NOMO-1 treated with dmso at 0.1 percent for 144 hours (cell line): ENCODE measurements around the gene GALNT18.

Experiments
- DNase-seq: peaks from one replicate; lab custom pipeline; 2025; ENCODE audit not compliant: unreplicated experiment; lab: John Stamatoyannopoulos, UW

GALNT18 gene

GRCh38 chr11:11621573-11622339 lies at the start of gene GALNT18:
GALNT18 (minus strand) TSS chr11:11622005.
- DNase-seq: peak; percentile 82

- DNase-seq: no peak
Observed at GRCh38 chr11:11670574-11670973, 48.8 kb upstream of the GALNT18 start.

- no peak for DNase-seq
Observed at GRCh38 chr11:11669233-11669846, 47.5 kb upstream of the GALNT18 start.

- DNase-seq: no peak
Observed at GRCh38 chr11:11668781-11669180, 47.0 kb upstream of the GALNT18 start.

GRCh38 chr11:11668274-11668673 lies 46.5 kb upstream of the GALNT18 start:
- DNase-seq: no peak

GRCh38 chr11:11667056-11667455 lies 45.3 kb upstream of the GALNT18 start:
- DNase-seq: no peak

- no peak for DNase-seq
Observed at GRCh38 chr11:11665407-11665806, 43.6 kb upstream of the GALNT18 start.

GRCh38 chr11:11663907-11664306 lies 42.1 kb upstream of the GALNT18 start:
- no peak for DNase-seq

- DNase-seq: no peak
Observed at GRCh38 chr11:11662578-11662977, 40.8 kb upstream of the GALNT18 start.

- DNase-seq: no peak
Observed at GRCh38 chr11:11661326-11662040, 39.7 kb upstream of the GALNT18 start.

- DNase-seq: no peak
Observed at GRCh38 chr11:11660363-11660740, 38.5 kb upstream of the GALNT18 start.

GRCh38 chr11:11659567-11660362 lies 38.0 kb upstream of the GALNT18 start:
- DNase-seq: no peak

- no peak for DNase-seq
Observed at GRCh38 chr11:11657218-11657955, 35.6 kb upstream of the GALNT18 start.

GRCh38 chr11:11641581-11641980 lies 19.8 kb upstream of the GALNT18 start:
- DNase-seq: no peak

- DNase-seq: no peak
Observed at GRCh38 chr11:11640996-11641395, 19.2 kb upstream of the GALNT18 start.

GRCh38 chr11:11640152-11640551 lies 18.3 kb upstream of the GALNT18 start:
- DNase-seq: no peak

GRCh38 chr11:11636671-11637070 lies 14.9 kb upstream of the GALNT18 start:
- no peak for DNase-seq

- no peak for DNase-seq
Observed at GRCh38 chr11:11635443-11635842, 13.6 kb upstream of the GALNT18 start.

GRCh38 chr11:11629368-11629767 lies 7.6 kb upstream of the GALNT18 start:
- DNase-seq: no peak

- no peak for DNase-seq
Observed at GRCh38 chr11:11628651-11629050, 6.8 kb upstream of the GALNT18 start.

GRCh38 chr11:11626128-11626527 lies 4.3 kb upstream of the GALNT18 start:
- no peak for DNase-seq
